ENCODE data around the gene CTXN2.

Gene CTXN2

GRCh38 chr15:48186271-48186670, 5.2 kb upstream of the CTXN2 start:
- H3K36me3 ChIP-seq (ENCODE audit: insufficient read depth, low read length) = no peaks in the 10 kb centered on the region
- H3K9ac ChIP-seq (ENCODE audit: insufficient read length) = no peak overlapping the region
- DNase-seq (ENCODE audit: low read depth, low spot score) = no peak
- TF ChIP-seq FOXP2 (optimal IDR thresholded peaks at IDR 0.05; ENCODE audit: control extremely low read depth, extremely low read length, insufficient read depth) (no peak), EZH2 (IDR thresholded peaks at IDR 0.05) (no peak), POLR2AphosphoS5 (IDR thresholded peaks at IDR 0.05; ENCODE audit: borderline replicate concordance, low read depth, low read length) (no peak)
- H3K27ac ChIP-seq = no peak overlapping the region
- H3K4me3 ChIP-seq = no peak overlapping the region
- H3K9me3 ChIP-seq (ENCODE audit: low read depth, low read length) = no peaks in the 10 kb centered on the region

GRCh38 chr15:48190932-48191573, 412 bp upstream of the CTXN2 start:
- no peak for TF ChIP-seq POLR2AphosphoS5 (IDR thresholded peaks at IDR 0.05; ENCODE audit: borderline replicate concordance, low read depth, low read length)
- H3K4me3 ChIP-seq = no peak overlapping the region
- no peaks in the 10 kb centered on the region for H3K9me3 ChIP-seq (ENCODE audit: low read depth, low read length)
- DNase-seq (ENCODE audit: low read depth, low spot score) = peak; percentile 37
- no peak overlapping the region for H3K9ac ChIP-seq (ENCODE audit: insufficient read length)
- H3K36me3 ChIP-seq (ENCODE audit: insufficient read depth, low read length) = no peaks in the 10 kb centered on the region
- no peak overlapping the region for H3K27ac ChIP-seq

GRCh38 chr15:48202068-48202467, 10.6 kb downstream of the CTXN2 start:
- H3K36me3 ChIP-seq (ENCODE audit: insufficient read depth, low read length) = no peaks in the 10 kb centered on the region
- no peaks in the 10 kb centered on the region for H3K9me3 ChIP-seq (ENCODE audit: low read depth, low read length)
- H3K9ac ChIP-seq (ENCODE audit: insufficient read length) = no peak overlapping the region
- no peak overlapping the region for H3K27ac ChIP-seq
- no peak for DNase-seq (ENCODE audit: low read depth, low spot score)
- H3K4me3 ChIP-seq = no peak overlapping the region
- TF ChIP-seq POLR2AphosphoS5 (IDR thresholded peaks at IDR 0.05; ENCODE audit: borderline replicate concordance, low read depth, low read length) (no peak), EZH2 (IDR thresholded peaks at IDR 0.05) (no peak), FOXP2 (optimal IDR thresholded peaks at IDR 0.05; ENCODE audit: control extremely low read depth, extremely low read length, insufficient read depth) (no peak)

GRCh38 chr15:48205981-48206380, 14.5 kb downstream of the CTXN2 start, which contains the start of gene SLC12A1:
Gene SLC12A1 (plus strand): TSS chr15:48206302. CDS start chr15:48207720, 1,418 bp downstream.
- no peak for TF ChIP-seq POLR2AphosphoS5 (IDR thresholded peaks at IDR 0.05; ENCODE audit: borderline replicate concordance, low read depth, low read length)
- no peak for TF ChIP-seq FOXP2 (optimal IDR thresholded peaks at IDR 0.05; ENCODE audit: control extremely low read depth, extremely low read length, insufficient read depth)
- no peak for DNase-seq (ENCODE audit: low read depth, low spot score)
- Histone ChIP-seq H3K4me3 (no peak within 1 kb of the TSS), H3K36me3 (ENCODE audit: insufficient read depth, low read length) (no peaks in the 10 kb centered on the region), H3K9ac (ENCODE audit: insufficient read length) (no peak within 1 kb of the TSS), H3K9me3 (ENCODE audit: low read depth, low read length) (no peaks in the 10 kb centered on the region), H3K27ac (no peak within 1 kb of the TSS)

- DNase-seq (ENCODE audit: low read depth, low spot score) = no peak
- TF ChIP-seq FOXP2 (optimal IDR thresholded peaks at IDR 0.05; ENCODE audit: control extremely low read depth, extremely low read length, insufficient read depth) = no peak
- no peak for TF ChIP-seq POLR2AphosphoS5 (IDR thresholded peaks at IDR 0.05; ENCODE audit: borderline replicate concordance, low read depth, low read length)
- no peak for TF ChIP-seq EZH2 (IDR thresholded peaks at IDR 0.05)
- Histone ChIP-seq H3K9ac (ENCODE audit: insufficient read length) (no peak overlapping the region), H3K27ac (no peak overlapping the region), H3K4me3 (no peak overlapping the region), H3K36me3 (ENCODE audit: insufficient read depth, low read length) (no peaks in the 10 kb centered on the region), H3K9me3 (ENCODE audit: low read depth, low read length) (no peaks in the 10 kb centered on the region)
Observed at GRCh38 chr15:48221261-48221660, 29.8 kb downstream of the CTXN2 start.

- no peaks in the 10 kb centered on the region for H3K9me3 ChIP-seq (ENCODE audit: low read depth, low read length)
- H3K4me3 ChIP-seq = peak overlapping the region; percentile 67
- TF ChIP-seq POLR2AphosphoS5 (IDR thresholded peaks at IDR 0.05; ENCODE audit: borderline replicate concordance, low read depth, low read length) = no peak; the same call in 1 of the 2 replicates
- TF ChIP-seq FOXP2 (optimal IDR thresholded peaks at IDR 0.05; ENCODE audit: control extremely low read depth, extremely low read length, insufficient read depth) = no peak
- no peak for TF ChIP-seq EZH2 (IDR thresholded peaks at IDR 0.05)
- H3K9ac ChIP-seq (ENCODE audit: insufficient read length) = no peak overlapping the region
- peak; percentile 50 for DNase-seq (ENCODE audit: low read depth, low spot score)
- H3K36me3 ChIP-seq (ENCODE audit: insufficient read depth, low read length) = no peaks in the 10 kb centered on the region
- H3K27ac ChIP-seq = peak overlapping the region; percentile 39; the same call in 1 of the 2 replicates
Observed at GRCh38 chr15:48221885-48222284, 30.4 kb downstream of the CTXN2 start.

- Histone ChIP-seq H3K36me3 (ENCODE audit: insufficient read depth, low read length) (no peaks in the 10 kb centered on the region), H3K4me3 (peak overlapping the region; percentile 51), H3K9me3 (ENCODE audit: low read depth, low read length) (no peaks in the 10 kb centered on the region), H3K27ac (peak overlapping the region; percentile 48; the same call in 1 of the 2 replicates), H3K9ac (ENCODE audit: insufficient read length) (no peak overlapping the region)
- DNase-seq (ENCODE audit: low read depth, low spot score) = no peak
- no peak for TF ChIP-seq FOXP2 (optimal IDR thresholded peaks at IDR 0.05; ENCODE audit: control extremely low read depth, extremely low read length, insufficient read depth)
- no peak for TF ChIP-seq POLR2AphosphoS5 (IDR thresholded peaks at IDR 0.05; ENCODE audit: borderline replicate concordance, low read depth, low read length)
- no peak for TF ChIP-seq EZH2 (IDR thresholded peaks at IDR 0.05)
Observed at GRCh38 chr15:48222627-48223026, 31.2 kb downstream of the CTXN2 start.

GRCh38 chr15:48225771-48226170, 34.3 kb downstream of the CTXN2 start:
- Histone ChIP-seq H3K27ac (no peak overlapping the region), H3K4me3 (no peak overlapping the region), H3K9me3 (ENCODE audit: low read depth, low read length) (no peaks in the 10 kb centered on the region), H3K36me3 (ENCODE audit: insufficient read depth, low read length) (no peaks in the 10 kb centered on the region), H3K9ac (ENCODE audit: insufficient read length) (no peak overlapping the region)
- TF ChIP-seq FOXP2 (optimal IDR thresholded peaks at IDR 0.05; ENCODE audit: control extremely low read depth, extremely low read length, insufficient read depth) (no peak), EZH2 (IDR thresholded peaks at IDR 0.05) (no peak), POLR2AphosphoS5 (IDR thresholded peaks at IDR 0.05; ENCODE audit: borderline replicate concordance, low read depth, low read length) (no peak)
- no peak for DNase-seq (ENCODE audit: low read depth, low spot score)

- no peak for DNase-seq (ENCODE audit: low read depth, low spot score)
- no peak overlapping the region for H3K9ac ChIP-seq (ENCODE audit: insufficient read length)
- H3K27ac ChIP-seq = no peak overlapping the region
- no peaks in the 10 kb centered on the region for H3K36me3 ChIP-seq (ENCODE audit: insufficient read depth, low read length)
- TF ChIP-seq POLR2AphosphoS5 (IDR thresholded peaks at IDR 0.05; ENCODE audit: borderline replicate concordance, low read depth, low read length) (no peak), EZH2 (IDR thresholded peaks at IDR 0.05) (no peak), FOXP2 (optimal IDR thresholded peaks at IDR 0.05; ENCODE audit: control extremely low read depth, extremely low read length, insufficient read depth) (no peak)
- H3K9me3 ChIP-seq (ENCODE audit: low read depth, low read length) = no peaks in the 10 kb centered on the region
- no peak overlapping the region for H3K4me3 ChIP-seq
Observed at GRCh38 chr15:48230498-48230897, 39.0 kb downstream of the CTXN2 start.

All from SK-N-MC (cell line).